ENCODE measurements around the gene SEC62.

SEC62 gene

DNA sequence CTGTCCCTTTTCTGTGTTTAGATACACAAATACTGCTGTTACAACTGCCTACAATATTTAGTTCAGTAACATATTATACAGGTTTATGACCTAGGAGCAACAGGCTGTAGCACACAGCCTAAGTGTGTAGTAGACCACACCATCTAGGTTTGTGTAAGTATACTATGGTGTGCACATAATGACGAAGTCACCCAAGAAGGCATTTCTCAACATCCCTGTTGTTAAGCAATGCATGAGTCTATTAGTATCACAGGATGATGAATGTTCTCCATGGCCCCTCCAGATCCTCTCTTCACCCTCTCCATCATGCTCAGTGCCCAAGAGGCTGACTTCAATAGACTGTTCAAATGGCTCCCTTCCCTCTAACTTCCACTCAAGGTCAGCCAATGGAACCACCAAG, 14.6 kb upstream of the SEC62 start:
- Histone ChIP-seq H3K23ac (ENCODE audit: low read length) (no peak overlapping the region), H3K4ac (ENCODE audit: low read depth, low read length) (no peak overlapping the region), H3K27me3 (ENCODE audit: insufficient read depth, low read length) (no peaks in the 10 kb centered on the region), H2AK5ac (ENCODE audit: low read length) (no peak overlapping the region), H3K14ac (ENCODE audit: low read length) (no peak overlapping the region), H2BK120ac (ENCODE audit: insufficient read depth, low read length, poor library complexity) (no peak overlapping the region), H3K79me1 (ENCODE audit: low read length) (no peaks in the 10 kb centered on the region), H3K4me1 (ENCODE audit: control insufficient read depth in 1 of 2, insufficient read depth in 2 of 2, low read length in 2 of 2) (no peaks in the 10 kb centered on the region), H2AFZ (ENCODE audit: insufficient read depth, low read length, poor library complexity) (no peak overlapping the region), H3K9me3 (ENCODE audit: insufficient read depth, low read depth, low read length) (no peaks in the 10 kb centered on the region), H3K18ac (ENCODE audit: low read length) (no peak overlapping the region), H3K4me3 (ENCODE audit: low read depth, low read length) (no peak overlapping the region), H3K79me2 (ENCODE audit: control insufficient read depth, insufficient read depth, low read length, poor library complexity) (no peaks in the 10 kb centered on the region), H4K91ac (ENCODE audit: low read depth, low read length) (no peak overlapping the region), H4K12ac (ENCODE audit: low read depth, low read length) (no peak overlapping the region), H2BK5ac (ENCODE audit: low read depth, low read length, poor library complexity) (no peak overlapping the region), H3K9ac (ENCODE audit: low read length) (no peak overlapping the region), H3K36me3 (ENCODE audit: control insufficient read depth in 1 of 2, insufficient read depth in 2 of 2, low read length in 2 of 2) (no peaks in the 10 kb centered on the region), H3K27ac (ENCODE audit: low read depth, low read length) (no peak overlapping the region), H2BK12ac (ENCODE audit: low read length) (no peak overlapping the region), H4K8ac (ENCODE audit: low read depth, low read length) (no peak overlapping the region), H3K4me2 (ENCODE audit: low read length) (no peak overlapping the region)
- peak in 1 of 2 donors; percentile 29 for DNase-seq
- no CpG with 5 or more reads among the region's 1 CpG for WGBS (ENCODE audit: extremely low coverage, insufficient coverage, insufficient read length)

DNA sequence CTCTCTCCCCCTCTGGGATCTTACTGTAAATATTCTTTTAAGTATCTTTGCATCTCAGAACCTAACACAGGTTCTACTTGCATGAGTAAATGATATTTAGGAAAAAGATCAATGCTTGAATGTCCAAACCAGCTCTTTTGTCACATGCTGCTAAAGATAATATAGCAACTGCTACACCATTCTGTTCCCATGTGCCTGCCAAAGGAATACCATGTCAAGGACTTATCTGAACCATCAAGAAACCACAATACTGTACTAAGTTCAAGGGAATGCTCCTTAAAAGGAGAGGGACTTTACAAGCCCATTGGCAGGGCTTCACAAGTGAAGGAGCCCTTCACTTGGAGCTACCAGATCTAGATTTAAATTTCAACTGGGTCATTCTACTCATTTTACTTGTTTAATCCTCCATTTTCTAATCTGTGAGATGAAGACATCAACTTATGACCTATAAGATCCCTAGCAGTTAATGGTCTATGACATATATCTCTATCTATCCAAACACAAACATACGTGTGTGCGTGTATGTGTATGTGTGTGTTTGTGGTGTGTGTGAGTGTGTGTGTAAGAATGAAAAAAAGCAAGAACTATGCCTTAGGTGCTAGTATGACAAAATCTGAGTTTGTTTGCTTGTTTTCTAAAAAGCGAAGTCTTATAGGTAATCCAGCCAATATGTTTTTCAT, 13.0 kb upstream of the SEC62 start:
- Histone ChIP-seq H4K8ac (ENCODE audit: low read depth, low read length) (no peak overlapping the region), H2AFZ (ENCODE audit: insufficient read depth, low read length, poor library complexity) (no peak overlapping the region), H2BK5ac (ENCODE audit: low read depth, low read length, poor library complexity) (no peak overlapping the region), H3K23ac (ENCODE audit: low read length) (no peak overlapping the region), H3K4me1 (ENCODE audit: control insufficient read depth in 1 of 2, insufficient read depth in 2 of 2, low read length in 2 of 2) (no peaks in the 10 kb centered on the region), H3K36me3 (ENCODE audit: control insufficient read depth in 1 of 2, insufficient read depth in 2 of 2, low read length in 2 of 2) (no peaks in the 10 kb centered on the region), H3K27ac (ENCODE audit: low read depth, low read length) (no peak overlapping the region), H3K9me3 (ENCODE audit: insufficient read depth, low read depth, low read length) (no peaks in the 10 kb centered on the region), H2BK120ac (ENCODE audit: insufficient read depth, low read length, poor library complexity) (no peak overlapping the region), H3K4me3 (ENCODE audit: low read depth, low read length) (no peak overlapping the region), H2AK5ac (ENCODE audit: low read length) (no peak overlapping the region), H3K4ac (ENCODE audit: low read depth, low read length) (no peak overlapping the region), H2BK12ac (ENCODE audit: low read length) (no peak overlapping the region), H4K91ac (ENCODE audit: low read depth, low read length) (no peak overlapping the region), H3K79me1 (ENCODE audit: low read length) (no peaks in the 10 kb centered on the region), H3K27me3 (ENCODE audit: insufficient read depth, low read length) (no peaks in the 10 kb centered on the region), H4K12ac (ENCODE audit: low read depth, low read length) (no peak overlapping the region), H3K18ac (ENCODE audit: low read length) (no peak overlapping the region), H3K4me2 (ENCODE audit: low read length) (no peak overlapping the region), H3K9ac (ENCODE audit: low read length) (no peak overlapping the region), H3K14ac (ENCODE audit: low read length) (no peak overlapping the region), H3K79me2 (ENCODE audit: control insufficient read depth, insufficient read depth, low read length, poor library complexity) (no peaks in the 10 kb centered on the region)
- WGBS (ENCODE audit: extremely low coverage, insufficient coverage, insufficient read length), result 100% methylated on average over 2 of the region's 3 CpGs
- no peak for DNase-seq

DNA sequence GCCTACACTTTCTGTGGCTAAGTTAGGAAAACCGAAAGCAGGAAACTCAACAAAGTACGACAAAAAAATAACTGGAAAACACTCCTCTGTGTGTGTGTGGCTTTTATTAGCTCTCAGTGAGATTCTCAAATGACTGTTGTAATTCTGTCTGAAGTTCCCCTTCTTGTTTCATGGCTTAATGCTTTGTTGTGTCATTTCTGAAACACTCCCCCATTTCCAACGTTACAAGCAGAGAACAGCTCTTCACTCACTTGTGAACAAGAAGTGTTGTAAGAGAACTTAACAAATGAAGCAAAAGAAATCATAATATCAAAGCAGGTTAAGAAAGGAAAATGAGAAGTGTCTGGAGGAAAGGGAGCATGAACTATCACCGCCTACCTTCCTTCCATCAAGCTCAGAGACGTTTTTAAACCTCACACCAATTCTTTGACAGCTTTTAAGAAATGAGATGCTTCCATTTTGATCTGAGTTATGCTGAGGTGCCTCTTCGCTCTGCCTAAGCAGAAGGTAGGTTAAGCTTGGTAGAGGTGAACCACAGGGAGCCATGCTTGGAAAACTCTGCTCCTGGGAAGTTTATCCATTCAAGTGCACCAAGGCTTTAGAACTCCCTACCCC, 12.4 kb upstream of the SEC62 start:
- no peaks in the 10 kb centered on the region for H3K79me2 ChIP-seq (ENCODE audit: control insufficient read depth, insufficient read depth, low read length, poor library complexity)
- H3K4me3 ChIP-seq (ENCODE audit: low read depth, low read length), result no peak overlapping the region
- DNase-seq, result no peak
- no peak overlapping the region for H2BK120ac ChIP-seq (ENCODE audit: insufficient read depth, low read length, poor library complexity)
- no peaks in the 10 kb centered on the region for H3K4me1 ChIP-seq (ENCODE audit: control insufficient read depth in 1 of 2, insufficient read depth in 2 of 2, low read length in 2 of 2)
- no peak overlapping the region for H3K14ac ChIP-seq (ENCODE audit: low read length)
- no peaks in the 10 kb centered on the region for H3K36me3 ChIP-seq (ENCODE audit: control insufficient read depth in 1 of 2, insufficient read depth in 2 of 2, low read length in 2 of 2)
- H3K9ac ChIP-seq (ENCODE audit: low read length), result no peak overlapping the region
- no peak overlapping the region for H3K18ac ChIP-seq (ENCODE audit: low read length)
- no peak overlapping the region for H3K27ac ChIP-seq (ENCODE audit: low read depth, low read length)
- H4K8ac ChIP-seq (ENCODE audit: low read depth, low read length), result no peak overlapping the region
- WGBS (ENCODE audit: extremely low coverage, insufficient coverage, insufficient read length), result no CpG with 5 or more reads among the region's 6 CpGs
- no peak overlapping the region for H4K91ac ChIP-seq (ENCODE audit: low read depth, low read length)
- no peaks in the 10 kb centered on the region for H3K27me3 ChIP-seq (ENCODE audit: insufficient read depth, low read length)
- no peak overlapping the region for H3K23ac ChIP-seq (ENCODE audit: low read length)
- no peak overlapping the region for H3K4me2 ChIP-seq (ENCODE audit: low read length)
- H4K12ac ChIP-seq (ENCODE audit: low read depth, low read length), result no peak overlapping the region
- no peaks in the 10 kb centered on the region for H3K79me1 ChIP-seq (ENCODE audit: low read length)
- no peak overlapping the region for H2AK5ac ChIP-seq (ENCODE audit: low read length)
- H3K9me3 ChIP-seq (ENCODE audit: insufficient read depth, low read depth, low read length), result no peaks in the 10 kb centered on the region
- H3K4ac ChIP-seq (ENCODE audit: low read depth, low read length), result no peak overlapping the region
- no peak overlapping the region for H2AFZ ChIP-seq (ENCODE audit: insufficient read depth, low read length, poor library complexity)
- H2BK12ac ChIP-seq (ENCODE audit: low read length), result no peak overlapping the region
- H2BK5ac ChIP-seq (ENCODE audit: low read depth, low read length, poor library complexity), result no peak overlapping the region

DNA sequence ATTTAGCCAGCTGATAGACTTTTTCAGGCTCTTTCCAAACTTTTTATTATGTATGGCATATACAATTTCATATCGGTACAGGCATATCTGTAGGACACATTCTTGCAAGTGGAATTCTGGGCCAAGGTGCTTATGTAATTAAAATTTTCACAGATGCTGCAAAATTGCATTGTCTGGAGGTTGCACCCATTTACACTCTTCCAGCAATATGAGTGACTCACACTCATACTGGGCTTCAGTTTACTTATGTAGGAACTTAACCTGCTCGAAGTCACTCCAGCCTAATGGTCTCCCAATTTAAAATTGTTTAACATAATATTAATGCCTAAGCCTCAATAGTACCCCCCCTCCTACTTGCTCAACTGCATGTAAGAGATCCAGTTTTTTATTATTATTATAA, 11.2 kb upstream of the SEC62 start:
- H3K9me3 ChIP-seq (ENCODE audit: insufficient read depth, low read depth, low read length), result no peaks in the 10 kb centered on the region
- no peak overlapping the region for H3K4me2 ChIP-seq (ENCODE audit: low read length)
- no peak overlapping the region for H2BK5ac ChIP-seq (ENCODE audit: low read depth, low read length, poor library complexity)
- H2BK120ac ChIP-seq (ENCODE audit: insufficient read depth, low read length, poor library complexity), result no peak overlapping the region
- H3K4ac ChIP-seq (ENCODE audit: low read depth, low read length), result no peak overlapping the region
- no peak overlapping the region for H3K9ac ChIP-seq (ENCODE audit: low read length)
- no peak overlapping the region for H3K23ac ChIP-seq (ENCODE audit: low read length)
- H2AK5ac ChIP-seq (ENCODE audit: low read length), result no peak overlapping the region
- H3K36me3 ChIP-seq (ENCODE audit: control insufficient read depth in 1 of 2, insufficient read depth in 2 of 2, low read length in 2 of 2), result no peaks in the 10 kb centered on the region
- H3K27me3 ChIP-seq (ENCODE audit: insufficient read depth, low read length), result no peaks in the 10 kb centered on the region
- WGBS (ENCODE audit: extremely low coverage, insufficient coverage, insufficient read length), result no CpG with 5 or more reads among the region's 2 CpGs
- H4K91ac ChIP-seq (ENCODE audit: low read depth, low read length), result no peak overlapping the region
- H3K27ac ChIP-seq (ENCODE audit: low read depth, low read length), result no peak overlapping the region
- no peak overlapping the region for H2BK12ac ChIP-seq (ENCODE audit: low read length)
- no peak overlapping the region for H3K18ac ChIP-seq (ENCODE audit: low read length)
- no peaks in the 10 kb centered on the region for H3K4me1 ChIP-seq (ENCODE audit: control insufficient read depth in 1 of 2, insufficient read depth in 2 of 2, low read length in 2 of 2)
- no peaks in the 10 kb centered on the region for H3K79me2 ChIP-seq (ENCODE audit: control insufficient read depth, insufficient read depth, low read length, poor library complexity)
- H2AFZ ChIP-seq (ENCODE audit: insufficient read depth, low read length, poor library complexity), result no peak overlapping the region
- no peak for DNase-seq
- no peaks in the 10 kb centered on the region for H3K79me1 ChIP-seq (ENCODE audit: low read length)
- no peak overlapping the region for H4K12ac ChIP-seq (ENCODE audit: low read depth, low read length)
- H3K14ac ChIP-seq (ENCODE audit: low read length), result no peak overlapping the region
- H4K8ac ChIP-seq (ENCODE audit: low read depth, low read length), result no peak overlapping the region
- H3K4me3 ChIP-seq (ENCODE audit: low read depth, low read length), result no peak overlapping the region

All from trophoblast cell (in vitro differentiated cells and primary cell).